CD4-positive, CD25-positive, alpha-beta regulatory T cell (primary cell): Measurements from ENCODE around the gene FRMD5. TPM values are rescaled to one million over a fixed set of nuclear protein-coding genes. Genes with fewer than 3 reads are reported as not detected.

Source experiments
- ATAC-seq, 2 donors: fragments of 150-1000 bp; cut with Tn5 transposase; one replicate each; pipeline ENCODE4 v1.10.0; 2021; ENCODE audit warnings: low read depth in 2 of 2, moderate number of reproducible peaks in 2 of 2, moderate library complexity in 1 of 2
- DNase-seq, 3 donors: peaks; one replicate each; pipeline versions ENCODE4 v3.0.0 to v3.0.0-alpha.2; 2012 to 2022; ENCODE audit warnings: mixed read lengths in 1 of 3
- H3K27ac ChIP-seq: one replicate; pipeline ENCODE4 v1.7.0; 2013; ENCODE audit warnings: mild to moderate bottlenecking, low read length; ENCODE audit not compliant: insufficient read depth, poor library complexity, severe bottlenecking
- H3K27me3 ChIP-seq: one replicate; pipeline ENCODE4 v1.7.0; 2013; ENCODE audit warnings: low read length; ENCODE audit not compliant: control insufficient read depth, insufficient read depth
- H3K36me3 ChIP-seq: one replicate; pipeline ENCODE4 v1.7.0; 2013; ENCODE audit warnings: mild to moderate bottlenecking, low read length, moderate library complexity; ENCODE audit not compliant: control insufficient read depth, insufficient read depth
- H3K4me1 ChIP-seq: 2 replicates; pipeline ENCODE4 v1.7.0; 2013; ENCODE audit warnings: mild to moderate bottlenecking, low read length; ENCODE audit not compliant: insufficient read depth, control insufficient read depth, poor library complexity, severe bottlenecking
- H3K4me3 ChIP-seq: one replicate; pipeline ENCODE4 v1.7.0; 2013; ENCODE audit warnings: low read depth, mild to moderate bottlenecking, low read length, moderate library complexity
- H3K9me3 ChIP-seq, 2 experiments: 1 replicate in 1 of 2; 2 replicates in 1 of 2; pipeline ENCODE4 v1.7.0; 2013; ENCODE audit warnings: low read length in 2 of 2, mild to moderate bottlenecking in 1 of 2, moderate library complexity in 1 of 2; ENCODE audit not compliant: control insufficient read depth in 2 of 2
- H3K27ac Mint-ChIP-seq, 3 donors: one replicate each; pipeline ENCODE4 v1.8.0; 2020 to 2022; ENCODE audit warnings: mild to moderate bottlenecking in 3 of 3, mixed read lengths in 3 of 3, moderate library complexity in 2 of 3
- H3K27me3 Mint-ChIP-seq: one replicate; pipeline ENCODE4 v1.8.0; 2022; ENCODE audit warnings: mild to moderate bottlenecking, mixed read lengths
- H3K36me3 Mint-ChIP-seq: one replicate; pipeline ENCODE4 v1.8.0; 2020; ENCODE audit warnings: mixed read lengths
- H3K4me1 Mint-ChIP-seq, 4 donors: one replicate each; pipeline ENCODE4 v1.8.0; 2020 to 2022; ENCODE audit warnings: mixed read lengths in 4 of 4, mild to moderate bottlenecking in 1 of 4
- H3K4me3 Mint-ChIP-seq, 4 donors: one replicate each; pipeline ENCODE4 v1.8.0; 2020 to 2022; ENCODE audit warnings: mild to moderate bottlenecking in 4 of 4, mixed read lengths in 4 of 4, moderate library complexity in 3 of 4
- H3K9me3 Mint-ChIP-seq, 7 donors: one replicate each; pipeline ENCODE4 v1.8.0; 2020 to 2022; ENCODE audit warnings: mixed read lengths in 7 of 7, mild to moderate bottlenecking in 3 of 7, moderate library complexity in 2 of 7
- polyA plus RNA-seq, 4 donors: library from polyadenylated mRNA; unstranded; fragments of 300-500 nt; fragmentation: Illumina TruSeq; gene quantifications; one replicate each; pipeline ENCODE4 v1.2.3, GENCODE V29; 2021
- total RNA-seq: library from RNA; stranded (reverse); gene quantifications from one replicate; pipeline ENCODE4 v1.2.3, GENCODE V29; 2022

FRMD5 gene
- total and polyA plus RNA-seq, 5 donors from 2014 or later, result 0.24 to 1.1 (median 0.35) TPM; not detected in 1

DNA sequence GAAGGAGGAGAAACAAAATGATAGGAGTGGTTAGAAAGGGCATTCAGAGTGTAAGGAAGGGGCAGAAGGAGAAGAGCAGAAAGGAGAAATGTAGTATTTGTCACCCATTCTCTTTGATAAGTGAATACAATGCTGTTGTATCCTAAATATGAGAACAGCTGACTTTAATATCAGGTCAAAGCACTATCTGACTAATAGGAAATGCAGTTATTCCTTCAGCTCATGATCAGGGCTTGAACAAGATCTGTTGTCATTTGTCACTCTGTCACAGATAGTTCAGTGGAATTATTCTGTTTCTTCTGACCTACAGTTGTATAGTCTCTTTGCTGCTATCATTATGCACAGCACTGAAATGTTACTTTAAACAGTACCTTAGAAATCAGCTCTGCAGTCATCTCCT is 149.4 kb downstream of the FRMD5 start:
- Histone ChIP-seq H3K4me3 (no peak overlapping the region), H3K36me3 (no peaks in the 10 kb centered on the region), H3K27me3 (peaks cover 4% of the 10 kb centered on the region), H3K9me3 (no peaks in the 10 kb centered on the region), H3K4me1 (no peaks in the 10 kb centered on the region), H3K27ac (no peak overlapping the region)
- Mint-ChIP-seq H3K4me1 (peaks cover 0 to 3% (median 0%) of the 10 kb centered on the region in 4 donors), H3K4me3 (no peak overlapping the region), H3K27ac (no peak overlapping the region), H3K36me3 (no peaks in the 10 kb centered on the region), H3K27me3 (peaks cover 18% of the 10 kb centered on the region), H3K9me3 (peaks cover 0 to 4% (median 0%) of the 10 kb centered on the region in 7 donors)
- ATAC-seq, result no peak
- no peak for DNase-seq

DNA sequence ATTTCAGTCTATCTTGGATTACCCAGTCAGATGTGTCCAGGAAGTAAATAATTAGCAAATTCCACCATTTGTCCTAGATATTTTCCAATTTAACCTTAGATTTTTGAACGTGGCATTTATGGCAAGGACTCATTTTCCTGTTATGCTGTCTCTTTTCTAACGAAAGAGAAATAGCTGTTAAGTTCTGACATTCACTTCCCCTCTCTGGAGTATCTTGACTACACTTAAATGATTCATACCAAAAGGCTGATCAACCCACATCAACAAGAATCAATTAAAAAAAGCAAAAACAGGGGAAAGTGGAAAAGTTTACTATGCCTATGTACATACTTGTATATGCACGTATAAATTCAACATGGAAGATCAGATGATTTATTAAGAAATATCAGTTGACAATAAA is 149.9 kb downstream of the FRMD5 start:
- H3K4me3 ChIP-seq, result no peak overlapping the region
- Mint-ChIP-seq H3K27me3 (peaks cover 18% of the 10 kb centered on the region), H3K9me3 (peaks cover 0 to 6% (median 0%) of the 10 kb centered on the region in 7 donors), H3K36me3 (no peaks in the 10 kb centered on the region), H3K4me1 (peaks cover 0 to 3% (median 0%) of the 10 kb centered on the region in 4 donors), H3K27ac (no peak overlapping the region), H3K4me3 (no peak overlapping the region)
- DNase-seq (peak in 1 of 3 donors; percentile 7), ATAC-seq (no peak)
- no peaks in the 10 kb centered on the region for H3K4me1 ChIP-seq
- H3K9me3 ChIP-seq, result no peaks in the 10 kb centered on the region
- H3K27me3 ChIP-seq, result peaks cover 4% of the 10 kb centered on the region
- no peak overlapping the region for H3K27ac ChIP-seq
- H3K36me3 ChIP-seq, result no peaks in the 10 kb centered on the region

DNA sequence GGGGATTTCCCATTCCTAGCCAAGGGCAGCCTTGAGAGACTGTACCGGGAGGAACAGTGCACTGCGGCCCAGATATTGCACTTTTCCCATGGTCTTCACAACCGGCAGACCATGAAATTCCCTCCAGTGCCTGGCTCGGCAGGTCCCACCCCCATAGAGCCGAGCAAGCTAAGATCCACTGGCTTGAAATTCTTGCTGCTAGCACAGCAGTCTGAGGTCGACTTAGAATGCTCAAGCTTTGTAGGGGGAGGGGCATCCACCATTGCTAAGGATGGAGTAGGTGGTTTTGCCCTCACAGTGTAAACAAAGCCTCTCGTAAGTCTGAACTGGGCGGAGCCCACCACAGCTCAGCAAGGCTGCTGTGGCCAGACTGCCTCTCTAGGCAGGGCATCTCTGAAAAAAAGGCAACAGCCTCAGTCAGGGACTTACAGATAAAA is 156.3 kb downstream of the FRMD5 start:
- Mint-ChIP-seq H3K4me1 (no peaks in the 10 kb centered on the region), H3K4me3 (no peak overlapping the region), H3K36me3 (no peaks in the 10 kb centered on the region), H3K27ac (no peak overlapping the region), H3K27me3 (peaks cover 40% of the 10 kb centered on the region), H3K9me3 (peaks cover 0 to 3% (median 0%) of the 10 kb centered on the region in 7 donors)
- Histone ChIP-seq H3K27ac (no peak overlapping the region), H3K4me1 (no peaks in the 10 kb centered on the region), H3K9me3 (no peaks in the 10 kb centered on the region), H3K36me3 (no peaks in the 10 kb centered on the region), H3K4me3 (no peak overlapping the region), H3K27me3 (peaks cover 4% of the 10 kb centered on the region)
- no peak for ATAC-seq
- peak in 1 of 3 donors; percentile 48 for DNase-seq

DNA sequence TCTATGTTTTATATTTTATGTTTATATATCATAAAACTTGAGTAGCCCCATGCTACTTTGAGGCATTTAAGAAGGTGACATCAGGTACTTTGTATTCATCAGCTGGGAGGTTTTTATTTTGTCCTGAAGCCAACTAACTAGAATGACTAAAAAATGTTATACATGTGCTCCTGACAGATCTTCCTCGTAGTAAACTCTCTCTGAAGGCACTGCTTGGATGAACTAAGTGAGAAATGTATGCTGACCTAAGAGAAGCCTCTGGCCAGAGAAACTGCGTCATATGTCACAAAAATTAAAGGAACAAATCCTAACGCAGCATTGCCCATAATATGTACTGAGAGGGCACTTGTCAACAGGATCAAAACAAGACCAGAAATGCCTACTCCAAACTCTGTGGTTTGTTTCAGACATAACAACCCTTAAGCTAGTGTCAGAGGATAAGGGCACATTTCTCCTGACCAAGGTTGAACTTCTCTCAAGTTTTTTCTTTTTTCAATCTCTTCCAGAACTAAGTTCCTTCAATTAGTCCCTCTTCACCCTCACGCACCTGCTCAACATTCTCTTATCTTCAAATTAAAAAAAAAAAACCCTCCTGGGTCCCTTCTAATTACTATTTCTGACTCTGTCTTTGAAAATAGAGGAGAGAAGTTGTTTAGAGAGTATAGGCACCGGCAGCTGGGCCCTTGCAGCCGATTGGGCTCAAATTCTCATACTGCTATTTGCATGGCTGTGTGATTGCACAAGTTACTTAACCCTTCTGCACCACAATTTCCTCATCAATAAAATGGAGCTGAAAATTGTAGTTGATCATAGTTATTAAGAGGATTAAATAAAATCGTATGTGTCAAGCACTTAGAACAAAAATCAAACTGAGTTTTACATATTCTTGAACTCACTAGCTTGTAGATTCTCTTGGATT is 159.0 kb downstream of the FRMD5 start:
- DNase-seq (no peak), ATAC-seq (no peak)
- H3K27ac Mint-ChIP-seq, result no peak overlapping the region
- Histone ChIP-seq H3K27me3 (peaks cover 5% of the 10 kb centered on the region), H3K4me1 (no peaks in the 10 kb centered on the region), H3K27ac (no peak overlapping the region), H3K36me3 (no peaks in the 10 kb centered on the region), H3K9me3 (no peaks in the 10 kb centered on the region), H3K4me3 (no peak overlapping the region)
- no peaks in the 10 kb centered on the region for H3K36me3 Mint-ChIP-seq
- peaks cover 50% of the 10 kb centered on the region for H3K27me3 Mint-ChIP-seq
- H3K4me3 Mint-ChIP-seq, result peak overlapping the region in 1 of 4 donors; percentile 39
- peaks cover 0 to 5% (median 0%) of the 10 kb centered on the region in 7 donors for H3K9me3 Mint-ChIP-seq
- H3K4me1 Mint-ChIP-seq, result no peaks in the 10 kb centered on the region

DNA sequence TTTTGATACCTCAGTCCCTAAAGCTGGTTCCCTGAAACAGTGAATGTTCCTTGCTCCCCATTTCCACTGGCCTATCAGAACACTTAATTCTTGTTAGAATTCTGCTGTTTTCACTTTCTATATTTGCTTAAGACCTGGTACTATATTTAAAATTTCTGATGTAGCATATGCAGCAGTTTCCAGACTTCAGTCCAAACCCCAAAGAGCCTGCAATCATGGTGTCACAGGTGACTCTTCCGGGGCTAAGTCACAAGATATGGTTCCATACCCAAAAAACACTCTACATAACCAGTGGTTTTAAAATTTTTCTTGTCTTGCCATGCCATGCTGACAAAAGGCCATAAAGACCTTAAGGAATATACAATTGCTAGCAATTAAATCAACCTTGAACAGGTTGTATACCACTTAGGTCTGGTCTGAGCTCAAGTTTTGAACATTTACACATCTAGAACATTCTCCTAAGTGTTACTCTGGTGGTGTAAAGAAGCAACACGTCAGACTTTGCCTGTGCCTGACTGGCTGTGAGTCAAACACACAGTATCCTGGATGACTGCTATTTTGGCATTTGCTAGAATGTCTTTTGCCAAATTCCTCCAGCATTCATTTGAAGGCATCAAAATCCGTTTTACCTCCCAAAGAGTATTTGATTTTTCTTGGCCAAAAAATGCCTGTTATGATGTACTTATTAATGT is 160.0 kb downstream of the FRMD5 start:
- Histone ChIP-seq H3K36me3 (no peaks in the 10 kb centered on the region), H3K27me3 (peaks cover 7% of the 10 kb centered on the region), H3K4me1 (no peaks in the 10 kb centered on the region), H3K9me3 (no peaks in the 10 kb centered on the region), H3K27ac (no peak overlapping the region), H3K4me3 (no peak overlapping the region)
- Mint-ChIP-seq H3K4me3 (no peak overlapping the region), H3K9me3 (peaks cover 0 to 5% (median 0%) of the 10 kb centered on the region in 7 donors), H3K36me3 (no peaks in the 10 kb centered on the region), H3K4me1 (no peaks in the 10 kb centered on the region), H3K27ac (no peak overlapping the region), H3K27me3 (peaks cover 55% of the 10 kb centered on the region)
- ATAC-seq (no peak), DNase-seq (no peak)

DNA sequence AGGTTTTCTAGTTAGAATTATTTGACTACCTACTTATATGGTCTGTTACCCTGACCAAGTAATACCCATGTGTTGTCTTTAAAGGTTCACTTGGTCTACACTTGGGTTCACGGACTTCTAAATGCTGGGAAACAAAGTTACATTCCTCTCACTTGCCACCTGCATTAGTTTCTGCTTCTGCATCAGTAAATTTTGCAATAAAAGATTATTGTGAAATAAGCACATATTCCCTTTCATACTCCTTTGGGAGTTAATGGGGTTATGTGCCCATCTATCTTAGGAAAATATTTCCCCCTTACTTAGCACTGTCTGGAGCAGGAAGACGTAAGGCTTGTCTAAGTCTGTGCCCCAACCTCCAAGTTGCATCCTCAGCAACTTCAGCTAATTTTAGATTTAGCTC is 160.7 kb downstream of the FRMD5 start:
- H3K27ac Mint-ChIP-seq, result no peak overlapping the region
- H3K36me3 Mint-ChIP-seq, result no peaks in the 10 kb centered on the region
- Histone ChIP-seq H3K27ac (no peak overlapping the region), H3K27me3 (peaks cover 7% of the 10 kb centered on the region), H3K4me3 (no peak overlapping the region), H3K36me3 (no peaks in the 10 kb centered on the region), H3K9me3 (no peaks in the 10 kb centered on the region), H3K4me1 (no peaks in the 10 kb centered on the region)
- H3K4me1 Mint-ChIP-seq, result no peaks in the 10 kb centered on the region
- peaks cover 49% of the 10 kb centered on the region for H3K27me3 Mint-ChIP-seq
- no peak overlapping the region for H3K4me3 Mint-ChIP-seq
- ATAC-seq, result no peak
- peaks cover 0 to 5% (median 0%) of the 10 kb centered on the region in 7 donors for H3K9me3 Mint-ChIP-seq
- DNase-seq, result no peak

DNA sequence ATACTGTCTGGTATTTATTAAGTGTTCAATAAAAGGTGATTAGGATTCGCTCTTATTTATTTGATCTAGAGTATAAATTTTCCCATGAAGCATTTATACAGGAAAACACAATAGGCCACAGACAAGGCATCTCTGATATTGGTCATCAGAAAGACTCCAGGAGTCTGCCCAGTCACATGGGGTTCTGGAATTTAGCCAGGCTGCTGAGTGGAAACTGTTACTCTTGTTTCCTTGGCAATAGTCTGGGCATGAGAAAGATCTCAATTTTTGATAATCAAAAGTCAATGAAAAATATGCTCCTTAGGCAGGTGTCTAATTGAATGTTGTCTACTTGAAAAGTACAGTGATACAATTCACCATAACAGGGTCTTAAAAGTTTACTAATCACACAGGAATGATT is 161.2 kb downstream of the FRMD5 start:
- H3K36me3 ChIP-seq, result no peaks in the 10 kb centered on the region
- peaks cover 7% of the 10 kb centered on the region for H3K27me3 ChIP-seq
- H3K4me3 ChIP-seq, result no peak overlapping the region
- no peak for ATAC-seq
- Mint-ChIP-seq H3K9me3 (peaks cover 0 to 5% (median 0%) of the 10 kb centered on the region in 7 donors), H3K4me1 (no peaks in the 10 kb centered on the region), H3K27me3 (peaks cover 50% of the 10 kb centered on the region), H3K27ac (no peak overlapping the region), H3K4me3 (no peak overlapping the region), H3K36me3 (no peaks in the 10 kb centered on the region)
- DNase-seq, result no peak
- H3K9me3 ChIP-seq, result no peaks in the 10 kb centered on the region
- H3K27ac ChIP-seq, result no peak overlapping the region
- H3K4me1 ChIP-seq, result no peaks in the 10 kb centered on the region
